CMK (cell line): ENCODE results near the gene TPD52L1.
A peak's percentile ranks its signal among the peaks of the same experiment; 100 is the strongest.

Experiments used
- DNase-seq: peaks from one replicate; pipeline ENCODE4 v3.0.0-alpha.2; 2010; ENCODE audit warnings: low read depth

TPD52L1 gene

DNA sequence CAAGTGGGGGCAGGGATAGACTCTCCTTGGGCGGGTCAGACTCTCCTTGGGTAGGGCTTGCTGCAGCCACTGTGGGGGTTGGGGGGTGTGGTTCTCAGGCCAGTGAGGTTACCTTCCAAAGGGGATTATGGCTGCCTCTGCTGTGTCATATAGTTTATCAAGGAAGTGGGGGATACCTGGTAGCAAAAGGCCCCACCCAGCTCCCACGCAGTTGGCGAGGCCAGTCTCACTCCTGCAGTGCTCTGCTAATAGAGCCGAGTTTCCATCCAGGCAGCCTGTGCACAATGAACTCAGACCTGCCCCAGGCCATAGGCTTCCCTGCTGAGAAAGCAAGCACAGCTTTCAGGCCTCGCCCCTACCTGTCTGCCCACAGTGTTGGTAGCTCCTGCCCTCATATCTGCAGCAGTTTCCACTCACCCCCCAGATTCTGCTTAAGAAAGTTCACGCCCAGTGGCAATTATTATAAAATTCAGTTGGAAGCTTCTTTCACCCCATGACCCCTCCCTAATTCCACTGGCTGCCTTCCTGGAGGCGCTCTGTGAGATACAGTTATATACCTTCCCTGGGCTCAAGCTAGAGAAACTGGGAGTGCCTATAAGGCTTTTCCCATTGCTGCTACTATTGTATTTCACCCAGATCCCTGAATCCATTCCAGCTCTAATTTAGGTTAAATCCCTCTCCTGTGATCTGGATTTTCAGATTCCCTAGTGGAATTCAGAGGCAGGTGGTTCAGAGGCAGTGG is 92.1 kb downstream of the TPD52L1 start:
- DNase-seq: no peak

DNA sequence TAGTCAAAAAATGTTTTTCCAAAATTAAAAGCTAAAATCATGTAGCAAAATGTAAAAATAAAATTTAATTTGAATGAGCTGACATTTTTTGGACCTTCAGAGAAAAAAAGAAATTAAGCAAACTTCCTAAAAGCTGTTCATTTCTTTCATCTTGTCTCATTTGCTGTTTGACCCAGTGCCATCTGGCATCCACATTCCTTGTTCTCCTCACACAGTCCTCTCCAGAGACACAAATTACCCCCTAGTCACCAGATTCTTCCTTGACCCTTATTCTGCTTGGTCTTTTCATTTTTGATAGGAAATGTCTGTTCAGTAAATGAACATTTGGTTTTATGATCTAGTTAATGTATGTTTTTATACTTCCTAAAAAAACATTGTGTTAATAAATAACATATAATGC is 93.0 kb downstream of the TPD52L1 start:
- DNase-seq: no peak

DNA sequence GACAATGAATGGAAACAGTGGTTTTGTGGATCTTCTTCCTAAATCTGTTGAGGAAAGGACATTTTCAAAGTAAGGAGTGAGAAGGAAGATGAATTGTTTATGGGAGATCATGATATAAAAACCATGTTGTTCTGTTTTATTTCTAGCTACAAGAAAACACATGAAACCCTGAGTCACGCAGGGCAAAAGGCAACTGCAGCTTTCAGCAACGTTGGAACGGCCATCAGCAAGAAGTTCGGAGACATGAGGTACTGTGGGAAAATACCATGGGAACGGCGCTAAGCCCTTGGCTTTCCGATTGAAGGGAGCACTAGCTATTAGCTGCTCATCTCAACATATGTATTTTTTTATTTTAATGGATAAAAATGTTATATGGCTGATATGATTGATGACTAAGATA is 94.6 kb downstream of the TPD52L1 start:
- DNase-seq: no peak

DNA sequence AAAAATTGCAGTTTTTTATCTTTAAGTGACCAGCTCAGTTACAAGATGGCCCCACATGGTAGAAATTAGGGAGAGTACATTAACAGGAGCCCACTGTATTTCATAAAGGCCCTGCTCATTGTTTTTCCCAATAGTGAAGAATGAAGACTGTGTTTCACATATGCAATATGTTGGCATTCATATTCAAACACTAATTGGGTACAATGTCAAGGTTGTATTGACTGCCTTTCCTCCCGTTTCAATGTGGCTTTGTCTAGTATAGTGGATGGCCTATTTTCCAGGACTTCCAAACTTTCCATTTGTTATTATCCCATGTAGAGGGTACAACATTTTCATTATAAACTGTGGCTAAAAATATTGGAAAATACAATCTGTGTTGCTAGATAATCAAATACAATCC is 96.9 kb downstream of the TPD52L1 start:
- no peak for DNase-seq

DNA sequence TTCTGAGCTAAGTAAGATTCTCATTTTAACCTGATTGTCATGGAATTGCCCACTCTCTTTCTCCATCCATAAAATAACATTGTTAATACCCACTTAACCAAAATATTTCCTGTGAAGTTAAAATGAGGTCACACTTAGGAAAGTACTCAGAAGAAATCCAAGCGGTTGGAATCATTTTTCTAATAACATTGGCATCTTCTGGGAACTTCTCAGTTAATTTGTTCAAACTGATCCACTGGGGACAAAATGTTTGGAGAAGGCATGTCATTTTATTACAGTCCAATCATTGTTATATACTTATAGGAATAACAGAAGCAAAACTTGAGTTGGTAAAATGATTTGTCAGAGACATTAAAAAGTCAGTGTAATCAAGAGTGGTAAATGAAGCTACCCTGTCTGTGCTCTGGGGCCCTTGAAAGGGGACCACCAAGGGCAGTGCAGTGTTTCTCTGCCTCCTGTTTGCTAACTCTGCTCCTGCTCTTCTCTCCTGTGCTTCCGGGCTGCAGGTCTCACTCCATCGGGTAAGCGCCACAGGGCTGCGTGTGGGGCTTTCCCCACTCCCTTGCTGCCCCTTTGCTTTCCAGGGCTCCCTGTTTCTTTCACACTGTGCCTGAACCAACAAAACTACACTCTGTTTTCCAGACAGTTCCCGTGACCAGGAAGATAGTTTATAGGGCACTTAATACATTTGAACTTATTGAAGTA is 98.1 kb downstream of the TPD52L1 start:
- no peak for DNase-seq

DNA sequence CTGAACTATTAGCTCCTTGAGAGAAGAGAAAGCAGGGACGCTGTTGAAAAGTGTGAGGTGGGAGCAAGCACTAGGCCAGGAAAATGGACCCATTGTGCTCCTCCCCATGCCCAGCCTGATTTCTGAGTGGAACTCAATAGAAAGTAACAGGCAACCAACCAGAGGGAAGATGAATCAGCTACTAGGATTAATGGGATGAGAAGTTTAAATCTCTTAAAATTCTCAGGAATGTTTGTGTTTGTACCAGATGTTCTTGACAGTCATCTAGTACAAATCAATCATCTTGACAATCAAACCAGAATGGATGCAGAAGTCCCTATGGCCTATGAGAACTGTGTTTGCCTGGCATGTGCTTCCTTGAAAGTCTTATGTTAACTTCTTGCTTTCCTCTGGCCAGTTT is 99.3 kb downstream of the TPD52L1 start:
- no peak for DNase-seq

DNA sequence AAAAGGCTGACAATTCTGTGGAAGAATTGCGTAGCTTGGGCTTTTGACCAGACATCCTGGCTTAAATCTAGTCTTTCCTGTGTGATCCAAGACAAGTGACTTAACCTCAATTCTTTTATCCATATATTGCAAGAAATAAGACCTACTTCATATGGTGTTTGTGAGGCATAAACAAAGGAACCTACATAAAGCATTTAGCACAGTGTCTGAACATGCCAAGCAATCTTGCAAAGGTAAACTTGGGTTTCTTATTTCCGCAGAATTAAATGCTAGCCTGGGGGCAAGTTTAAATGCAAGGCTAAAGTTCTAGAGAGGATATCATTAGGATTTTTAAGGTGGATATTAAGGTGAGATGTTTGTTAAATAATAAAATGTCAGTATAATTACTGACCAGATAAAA is 100.3 kb downstream of the TPD52L1 start:
- DNase-seq: no peak

DNA sequence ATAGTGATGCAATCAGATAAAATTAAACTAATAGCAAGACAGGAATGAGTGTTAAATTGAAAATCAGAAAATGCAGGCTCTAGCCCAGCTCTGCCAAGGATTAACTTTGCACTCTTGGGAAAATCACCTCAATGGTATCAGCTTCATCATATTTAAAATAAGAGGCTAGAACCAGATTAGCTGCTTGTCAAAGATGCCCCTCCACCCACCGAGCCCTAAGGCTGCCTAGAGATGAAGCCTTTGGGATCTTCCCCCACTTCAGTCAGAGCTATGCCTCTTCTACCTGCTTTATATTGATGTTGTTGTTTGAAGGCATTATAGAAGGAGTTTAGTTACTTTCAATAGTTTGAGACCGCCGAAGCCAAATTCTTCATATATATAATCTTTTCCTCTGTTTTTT is 100.7 kb downstream of the TPD52L1 start:
- DNase-seq: no peak

DNA sequence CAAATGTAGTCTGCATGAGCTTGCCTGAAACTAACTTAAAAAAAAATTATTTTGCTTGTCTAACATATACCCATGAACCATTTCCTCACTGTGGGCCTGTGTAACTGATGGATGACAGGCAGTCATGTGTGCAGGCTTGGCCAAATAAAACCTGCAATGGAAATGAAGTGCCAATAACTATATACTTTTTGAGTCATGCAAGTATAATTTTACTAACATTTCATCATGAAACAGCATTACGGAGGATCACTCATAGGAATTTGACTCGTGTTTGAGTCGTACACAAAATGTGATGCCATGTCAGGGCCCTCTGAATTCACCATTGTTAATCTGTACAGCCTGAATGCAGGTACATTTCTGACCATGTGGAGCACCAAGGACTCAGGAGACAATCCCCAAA is 101.6 kb downstream of the TPD52L1 start:
- no peak for DNase-seq

DNA sequence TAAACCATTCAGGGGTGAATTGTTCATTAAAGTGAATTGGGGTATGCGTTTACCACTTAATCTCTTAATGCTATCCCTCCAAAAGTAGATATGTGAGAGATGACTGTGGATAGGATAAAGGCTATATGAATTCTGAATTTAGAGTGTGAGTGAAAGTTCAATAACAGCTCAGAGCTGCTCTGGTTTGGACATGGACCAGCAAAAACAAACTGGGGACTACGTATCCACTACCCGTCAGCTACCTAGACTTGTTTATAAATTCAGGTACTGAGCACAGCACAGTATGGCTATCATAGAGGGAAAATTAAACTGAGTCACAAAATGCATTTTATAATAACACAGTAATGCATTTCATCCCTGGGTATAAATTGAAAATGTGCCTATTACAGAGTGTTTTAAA is 103.8 kb downstream of the TPD52L1 start:
- no peak for DNase-seq

DNA sequence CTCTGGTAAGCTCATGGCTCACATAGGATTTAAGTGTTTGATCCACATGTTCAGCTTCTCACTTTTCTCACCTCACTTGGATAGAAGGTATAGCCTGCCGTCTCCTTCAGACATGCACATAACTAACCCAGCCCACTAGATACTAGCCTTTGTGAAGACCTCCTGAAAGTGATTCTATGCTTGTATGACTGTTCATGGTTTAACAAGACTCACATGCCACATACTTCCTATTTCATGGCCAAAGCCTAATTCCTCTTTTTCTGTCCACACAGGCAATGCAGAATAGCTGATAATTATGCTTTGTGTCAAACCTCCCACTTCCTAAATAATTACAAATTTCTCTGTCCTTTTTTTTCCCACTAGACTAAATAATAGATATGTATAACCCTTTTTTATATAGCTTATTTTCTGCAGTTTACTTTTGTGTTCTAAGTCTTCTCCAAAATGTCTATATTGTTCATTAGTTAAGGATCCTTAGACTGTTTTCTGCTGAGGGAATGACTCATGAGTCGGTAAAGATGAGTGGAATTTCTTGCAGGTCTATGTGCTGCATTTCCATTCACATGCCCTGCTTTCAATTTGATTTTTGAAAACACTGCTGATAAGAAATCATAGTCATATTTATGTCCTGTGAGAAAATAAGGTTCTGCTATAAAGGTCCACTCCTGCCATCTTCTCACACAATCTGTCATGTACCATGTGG is 105.2 kb downstream of the TPD52L1 start:
- no peak for DNase-seq

DNA sequence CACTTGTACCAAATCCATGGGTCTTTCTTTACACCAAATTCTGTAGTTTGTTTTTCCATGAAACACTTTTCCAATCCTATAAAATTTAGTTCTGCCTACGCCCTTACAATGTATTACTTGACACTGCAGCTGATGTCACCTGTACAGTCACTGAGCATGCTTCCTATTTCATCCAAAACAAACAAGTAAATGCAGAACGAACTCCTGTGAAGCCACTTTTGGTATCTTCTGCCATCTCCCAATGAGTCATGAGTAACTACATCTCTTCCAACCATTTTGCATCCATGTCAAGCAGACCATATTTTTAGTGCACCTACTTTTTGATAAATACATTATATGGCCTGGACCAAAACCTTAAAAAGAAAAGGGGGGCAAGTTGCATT is 105.8 kb downstream of the TPD52L1 start:
- DNase-seq: no peak

DNA sequence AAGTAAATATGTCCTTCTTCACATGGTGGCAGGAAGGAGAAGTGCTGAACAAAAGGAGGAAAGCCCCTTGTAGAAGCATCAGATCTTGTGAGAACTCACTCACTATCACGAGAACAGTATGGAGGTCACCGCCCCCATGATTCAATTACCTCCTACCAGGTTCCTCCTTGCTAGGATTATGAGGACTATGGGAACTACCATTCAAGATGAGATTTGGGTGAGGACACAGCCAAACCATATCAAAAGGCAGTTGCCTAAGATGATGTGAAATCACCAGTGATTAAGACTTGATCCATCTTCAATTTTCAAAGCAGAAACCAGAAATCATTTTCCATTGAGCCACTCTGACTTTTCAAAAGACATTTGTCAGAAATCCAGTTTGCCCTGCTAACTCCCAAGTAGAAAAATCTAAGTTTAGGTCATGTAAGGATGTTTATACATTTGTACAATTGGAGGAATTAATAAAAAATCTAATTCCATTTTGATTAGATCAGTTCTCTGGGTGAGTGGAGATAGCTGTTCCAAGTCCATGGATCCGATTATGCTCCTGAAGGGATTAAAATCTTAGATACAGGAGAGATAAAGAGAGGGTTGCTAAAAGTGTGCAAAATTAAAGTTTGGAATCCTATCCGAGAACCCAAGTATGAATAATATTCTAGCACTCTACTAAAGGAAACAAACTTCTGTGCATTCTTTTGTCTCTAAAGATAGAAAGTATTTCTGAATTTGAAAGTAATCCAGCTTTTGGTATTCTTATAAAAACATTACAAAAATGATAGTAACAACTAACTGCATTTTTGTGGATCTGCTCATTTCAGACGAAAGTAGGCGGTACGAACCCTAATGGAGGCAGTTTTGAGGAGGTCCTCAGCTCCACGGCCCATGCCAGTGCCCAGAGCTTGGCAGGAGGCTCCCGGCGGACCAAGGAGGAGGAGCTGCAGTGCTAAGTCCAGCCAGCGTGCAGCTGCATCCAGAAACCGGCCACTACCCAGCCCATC is 108.7 kb downstream of the TPD52L1 start:
- peak; percentile 8 for DNase-seq

DNA sequence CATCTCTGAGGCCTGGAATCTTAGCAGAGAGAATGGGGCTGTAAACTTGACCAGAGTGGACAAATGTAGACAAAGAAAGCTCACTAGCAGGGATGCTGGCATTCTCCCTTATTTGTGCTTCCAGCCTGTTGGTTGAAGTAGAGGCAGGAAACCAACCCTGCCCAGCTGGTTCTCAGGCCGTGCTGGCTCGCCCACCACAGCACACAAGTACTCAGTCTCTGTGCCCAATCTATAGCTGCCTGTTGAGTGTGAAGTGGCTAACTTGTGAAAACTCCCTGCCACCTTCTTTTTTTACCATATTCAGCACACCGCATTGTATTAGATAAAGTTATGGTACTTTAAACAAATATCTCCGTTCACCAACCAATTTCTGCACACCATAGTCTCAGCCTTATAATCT is 110.9 kb downstream of the TPD52L1 start:
- DNase-seq: no peak

DNA sequence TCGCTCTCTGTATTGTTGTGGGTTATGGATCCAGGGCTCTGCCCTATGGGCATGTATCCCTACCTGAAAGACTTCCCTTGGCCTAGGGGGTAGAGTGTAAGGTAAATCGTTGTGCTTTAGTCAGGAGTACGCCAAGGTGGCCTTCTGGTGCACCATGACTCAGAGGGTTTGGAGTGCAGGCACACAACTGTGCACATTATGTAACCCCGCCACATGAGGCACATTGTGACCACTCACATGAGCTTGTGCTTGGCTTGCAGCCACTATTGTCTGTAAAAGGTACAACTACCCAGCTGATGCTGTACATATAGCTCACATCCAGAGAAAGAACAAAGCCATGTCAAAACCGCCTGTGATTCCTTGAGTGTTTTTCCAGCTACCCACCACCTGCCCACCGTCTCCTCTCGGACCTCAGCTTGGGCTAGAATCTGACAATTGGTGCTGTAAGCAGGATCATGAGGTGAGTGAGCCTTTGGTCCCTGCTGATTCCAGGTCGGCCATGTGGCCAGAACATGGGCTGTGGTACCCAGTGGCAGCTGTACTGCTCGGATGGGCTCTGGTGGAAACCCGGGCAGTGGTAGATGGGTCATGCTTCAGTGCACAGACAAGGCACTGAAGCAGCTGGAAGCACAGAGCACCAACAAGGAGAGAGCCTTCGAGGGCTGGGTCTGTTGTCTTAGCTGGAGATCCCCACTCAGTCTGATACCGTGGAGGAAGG is 114.4 kb downstream of the TPD52L1 start:
- DNase-seq: no peak

DNA sequence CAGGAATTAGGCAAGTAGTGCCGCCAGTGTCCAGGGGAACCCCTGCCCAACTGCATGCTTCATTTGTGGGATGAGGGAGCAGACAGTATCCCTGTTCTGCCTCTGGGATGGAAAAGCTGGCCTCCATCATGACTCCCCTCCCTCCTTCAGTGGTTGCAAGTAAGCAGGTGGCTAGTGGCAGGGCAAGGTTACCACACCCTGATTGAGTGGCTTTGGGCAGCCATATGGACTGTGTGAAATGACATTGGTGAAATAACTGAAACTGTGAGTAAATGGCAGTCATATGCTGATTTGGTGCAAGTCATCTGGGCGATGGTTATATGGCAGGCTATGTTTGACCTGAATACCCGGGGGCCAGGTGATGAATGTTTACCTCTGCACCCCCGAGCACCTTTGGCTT is 115.2 kb downstream of the TPD52L1 start:
- DNase-seq: no peak

DNA sequence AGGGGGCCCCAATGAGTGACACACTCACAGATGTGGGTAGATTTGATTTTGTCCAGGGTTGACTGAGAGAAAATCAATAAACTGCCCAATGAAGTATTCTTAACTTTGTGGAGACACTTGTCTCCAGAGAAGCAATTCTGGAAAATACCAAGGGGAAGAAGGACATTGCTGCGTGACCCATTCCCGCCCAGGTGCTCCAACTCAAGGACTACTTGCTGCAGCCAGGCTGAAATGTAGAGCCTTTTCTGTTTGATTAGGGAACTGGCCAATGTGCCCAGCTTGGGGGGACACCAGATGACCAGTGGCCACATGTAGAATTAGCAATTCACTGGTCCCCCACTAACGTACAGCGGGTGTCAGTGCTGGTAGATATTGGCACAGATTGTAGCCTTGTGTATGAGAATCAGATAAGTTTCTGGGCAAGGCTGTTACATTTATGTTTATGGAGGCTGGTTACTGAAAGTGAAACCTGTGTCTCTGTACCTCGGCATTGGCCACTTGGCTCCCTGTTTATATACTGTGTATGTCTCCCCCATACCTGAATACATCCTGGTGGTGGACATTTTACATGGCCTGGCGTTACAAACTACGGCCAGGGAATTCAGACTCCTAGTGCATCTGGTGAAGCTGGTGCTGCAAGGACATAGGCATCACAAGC is 115.9 kb downstream of the TPD52L1 start:
- DNase-seq: no peak

DNA sequence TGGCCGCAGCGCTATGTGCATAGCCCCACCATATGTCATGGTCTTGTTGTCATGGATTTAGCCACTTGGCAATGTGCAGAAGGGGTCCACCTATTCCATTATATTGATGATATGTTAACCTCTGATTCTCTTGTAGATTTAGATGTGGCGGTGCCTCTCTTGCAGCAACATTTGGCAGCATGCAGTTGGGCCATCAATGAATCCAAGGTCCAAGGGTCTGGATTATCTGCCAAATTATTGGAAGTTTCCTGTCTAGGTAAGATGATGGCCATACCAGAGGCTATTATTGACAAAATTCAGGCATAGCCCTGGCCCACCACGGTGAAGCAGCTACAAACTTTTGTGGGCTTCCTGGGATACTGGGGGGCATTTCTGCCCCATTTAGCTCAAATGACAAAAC is 116.8 kb downstream of the TPD52L1 start:
- DNase-seq: no peak

DNA sequence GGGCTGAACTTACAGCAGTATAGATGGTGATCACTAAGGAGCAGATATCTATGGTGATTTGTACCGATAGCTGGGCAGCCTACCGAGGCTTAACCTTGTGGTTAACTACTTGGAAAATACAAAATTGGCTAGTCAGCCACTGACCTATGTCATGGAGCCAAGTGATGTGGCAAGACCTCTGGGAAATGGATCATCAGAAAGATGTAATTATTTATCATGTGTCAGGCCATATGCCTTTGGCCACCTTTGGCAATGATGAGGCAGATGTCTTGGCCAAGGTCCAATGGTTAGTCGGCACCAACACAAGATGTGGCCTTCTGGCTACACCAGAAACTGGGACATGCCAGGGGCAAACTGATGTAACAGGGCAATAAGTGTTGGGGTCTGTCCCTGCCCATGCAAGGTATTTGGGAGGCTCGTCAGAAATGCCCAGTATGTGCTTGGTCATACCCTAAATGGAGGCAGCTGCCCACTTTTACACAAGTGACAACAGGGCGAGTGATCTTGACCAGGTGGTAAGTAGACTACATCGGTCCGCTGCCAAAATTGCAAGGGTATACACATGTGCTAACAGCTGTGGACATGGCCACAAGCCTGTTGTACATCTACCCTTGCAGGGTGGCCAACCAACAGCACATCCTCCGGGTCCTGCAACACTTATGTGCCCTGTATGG is 118.0 kb downstream of the TPD52L1 start:
- no peak for DNase-seq

DNA sequence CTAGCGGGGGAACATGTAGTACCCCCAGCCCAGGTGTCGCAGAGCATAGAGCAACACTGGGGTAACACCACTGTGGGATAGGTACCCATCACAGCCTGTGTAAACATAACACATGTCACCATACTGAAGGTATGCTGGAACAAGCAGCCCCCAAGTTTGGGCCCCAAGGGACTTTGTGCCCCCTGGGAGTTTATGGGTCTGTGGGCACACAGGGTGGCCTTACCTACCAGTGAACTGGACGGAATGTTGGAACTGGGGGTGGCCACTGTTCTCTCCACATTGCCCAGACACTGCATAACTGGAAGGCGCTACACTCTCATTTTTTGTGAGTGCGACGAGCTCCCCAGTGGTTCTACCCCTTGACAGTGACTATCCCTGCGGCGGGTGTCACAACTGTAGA is 119.7 kb downstream of the TPD52L1 start:
- DNase-seq: no peak
